Measurements from ENCODE around the gene TPGS2. TPM values are rescaled to one million over a fixed set of nuclear protein-coding genes. Genes with fewer than 3 reads are reported as not detected.
A peak's percentile ranks its signal among the peaks of the same experiment; 100 is the strongest.

Gene TPGS2
- total RNA-seq, 1 donor, result 98.0 TPM

DNA sequence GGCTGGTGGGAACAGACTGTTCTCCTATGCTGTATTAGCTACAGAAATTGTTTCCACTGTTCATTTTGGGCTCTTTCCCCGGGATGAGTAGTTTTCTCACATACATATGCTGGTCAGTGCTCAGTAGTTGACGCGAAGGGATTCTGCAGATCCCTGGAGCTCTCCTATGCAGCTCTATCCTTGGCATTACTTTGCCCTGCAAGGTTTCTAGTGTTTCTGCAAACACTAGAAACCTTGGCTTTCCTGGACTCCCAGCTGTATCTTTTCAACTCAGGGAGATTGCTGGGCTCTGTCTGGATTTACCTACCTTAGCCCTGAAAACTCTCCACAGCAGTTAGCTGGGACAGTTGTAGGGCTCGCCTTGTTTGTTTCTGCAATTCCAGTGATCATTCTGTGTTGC, 11.0 kb upstream of the TPGS2 start:
- no peak overlapping the region for H3K4me3 ChIP-seq (ENCODE audit: low read depth, low read length)
- TF ChIP-seq, protein P1, sequence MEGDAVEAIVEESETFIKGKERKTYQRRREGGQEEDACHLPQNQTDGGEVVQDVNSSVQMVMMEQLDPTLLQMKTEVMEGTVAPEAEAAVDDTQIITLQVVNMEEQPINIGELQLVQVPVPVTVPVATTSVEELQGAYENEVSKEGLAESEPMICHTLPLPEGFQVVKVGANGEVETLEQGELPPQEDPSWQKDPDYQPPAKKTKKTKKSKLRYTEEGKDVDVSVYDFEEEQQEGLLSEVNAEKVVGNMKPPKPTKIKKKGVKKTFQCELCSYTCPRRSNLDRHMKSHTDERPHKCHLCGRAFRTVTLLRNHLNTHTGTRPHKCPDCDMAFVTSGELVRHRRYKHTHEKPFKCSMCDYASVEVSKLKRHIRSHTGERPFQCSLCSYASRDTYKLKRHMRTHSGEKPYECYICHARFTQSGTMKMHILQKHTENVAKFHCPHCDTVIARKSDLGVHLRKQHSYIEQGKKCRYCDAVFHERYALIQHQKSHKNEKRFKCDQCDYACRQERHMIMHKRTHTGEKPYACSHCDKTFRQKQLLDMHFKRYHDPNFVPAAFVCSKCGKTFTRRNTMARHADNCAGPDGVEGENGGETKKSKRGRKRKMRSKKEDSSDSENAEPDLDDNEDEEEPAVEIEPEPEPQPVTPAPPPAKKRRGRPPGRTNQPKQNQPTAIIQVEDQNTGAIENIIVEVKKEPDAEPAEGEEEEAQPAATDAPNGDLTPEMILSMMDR (IDR thresholded peaks at IDR 0.05; ENCODE audit: insufficient read depth, low read depth, low read length), result no peak
- DNase-seq (ENCODE audit: low read depth), result no peak

DNA sequence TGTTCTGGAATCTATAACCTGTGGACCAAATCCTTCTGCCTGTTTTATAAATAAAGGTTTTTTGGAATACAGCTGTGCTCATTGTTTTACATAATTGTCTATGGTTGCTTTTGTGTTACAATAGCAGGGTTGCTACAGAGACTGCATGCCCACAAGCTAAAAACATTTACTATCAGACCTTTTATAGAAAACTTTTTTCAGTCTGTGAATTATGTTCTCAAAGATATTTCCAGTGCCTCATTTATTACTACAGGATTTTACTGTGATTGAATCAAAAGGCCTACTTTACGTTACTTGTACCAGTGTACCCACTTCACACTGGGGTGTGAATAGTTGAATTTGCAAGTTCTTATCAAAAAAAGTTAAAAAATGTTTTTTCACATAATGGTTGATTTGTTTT, 7.1 kb upstream of the TPGS2 start:
- no peak for DNase-seq (ENCODE audit: low read depth)
- TF ChIP-seq, protein P1 (IDR thresholded peaks at IDR 0.05; ENCODE audit: insufficient read depth, low read depth, low read length), result no peak
- no peak overlapping the region for H3K4me3 ChIP-seq (ENCODE audit: low read depth, low read length)

DNA sequence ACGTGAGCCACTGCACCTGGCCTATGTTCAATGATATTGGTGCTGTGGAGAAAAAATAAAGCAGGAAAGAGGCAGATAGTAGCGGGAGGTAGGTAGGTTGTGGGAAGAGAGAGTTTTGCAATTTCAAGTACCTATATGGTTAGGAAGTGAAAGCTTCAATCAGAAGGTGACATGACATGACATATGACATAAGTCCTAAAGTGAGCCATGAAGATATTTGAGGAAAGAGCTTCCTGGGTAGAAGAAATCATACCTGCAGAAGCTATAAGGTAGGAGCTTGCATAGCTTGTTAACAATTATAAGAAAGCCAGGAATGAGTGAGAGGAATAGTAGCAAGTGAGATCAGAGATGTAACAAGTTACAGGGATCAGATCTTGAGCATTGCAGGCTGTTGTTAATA, 4.3 kb upstream of the TPGS2 start:
- DNase-seq (ENCODE audit: low read depth), result no peak
- no peak overlapping the region for H3K4me3 ChIP-seq (ENCODE audit: low read depth, low read length)
- TF ChIP-seq, protein P1 (IDR thresholded peaks at IDR 0.05; ENCODE audit: insufficient read depth, low read depth, low read length), result no peak

DNA sequence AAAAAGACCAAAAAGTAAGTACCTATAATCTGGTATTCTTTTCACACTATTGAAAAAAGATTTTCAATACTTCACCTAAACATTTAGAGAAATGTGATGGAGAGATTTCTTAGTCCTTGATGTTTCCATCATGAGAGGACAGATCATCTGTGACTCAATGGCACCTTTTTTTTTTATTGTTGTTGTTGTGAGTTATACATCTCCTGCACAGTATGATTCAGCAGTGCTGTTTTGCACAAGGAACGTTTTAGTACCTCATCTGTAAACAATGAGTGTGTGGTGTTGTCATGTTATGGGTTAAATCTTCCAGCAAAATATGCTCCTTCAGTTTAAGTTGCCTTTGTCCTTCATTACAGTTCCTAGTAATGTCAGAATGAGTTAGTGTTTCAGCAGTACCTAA, 2.3 kb upstream of the TPGS2 start:
- peak; percentile 65 for DNase-seq (ENCODE audit: low read depth)
- TF ChIP-seq, protein P1 (IDR thresholded peaks at IDR 0.05; ENCODE audit: insufficient read depth, low read depth, low read length), result no peak

DNA sequence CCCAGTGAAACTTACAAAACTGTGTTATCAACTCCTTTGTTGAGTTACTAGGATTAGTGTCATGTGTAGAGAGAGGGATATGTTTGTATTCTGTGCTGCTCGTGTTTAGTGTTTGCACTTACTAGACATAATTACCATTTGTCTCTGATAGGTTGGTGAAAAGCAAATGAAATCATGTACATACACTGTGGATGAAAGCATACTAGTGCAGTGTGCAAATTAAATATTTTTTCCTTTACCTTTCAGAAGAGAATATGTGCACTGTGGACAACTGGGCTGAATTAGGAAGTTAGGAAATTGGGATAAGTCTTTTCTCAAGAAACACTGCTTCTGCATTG, 1.3 kb upstream of the TPGS2 start:
- no peak for DNase-seq (ENCODE audit: low read depth)
- H3K4me3 ChIP-seq (ENCODE audit: low read depth, low read length), result no peak overlapping the region
- TF ChIP-seq, protein P1 (IDR thresholded peaks at IDR 0.05; ENCODE audit: insufficient read depth, low read depth, low read length), result no peak

More for the DNA sequence above, 2.3 kb upstream of the TPGS2 start:
- H3K4me3 ChIP-seq (ENCODE audit: low read depth, low read length), result no peak overlapping the region

DNA sequence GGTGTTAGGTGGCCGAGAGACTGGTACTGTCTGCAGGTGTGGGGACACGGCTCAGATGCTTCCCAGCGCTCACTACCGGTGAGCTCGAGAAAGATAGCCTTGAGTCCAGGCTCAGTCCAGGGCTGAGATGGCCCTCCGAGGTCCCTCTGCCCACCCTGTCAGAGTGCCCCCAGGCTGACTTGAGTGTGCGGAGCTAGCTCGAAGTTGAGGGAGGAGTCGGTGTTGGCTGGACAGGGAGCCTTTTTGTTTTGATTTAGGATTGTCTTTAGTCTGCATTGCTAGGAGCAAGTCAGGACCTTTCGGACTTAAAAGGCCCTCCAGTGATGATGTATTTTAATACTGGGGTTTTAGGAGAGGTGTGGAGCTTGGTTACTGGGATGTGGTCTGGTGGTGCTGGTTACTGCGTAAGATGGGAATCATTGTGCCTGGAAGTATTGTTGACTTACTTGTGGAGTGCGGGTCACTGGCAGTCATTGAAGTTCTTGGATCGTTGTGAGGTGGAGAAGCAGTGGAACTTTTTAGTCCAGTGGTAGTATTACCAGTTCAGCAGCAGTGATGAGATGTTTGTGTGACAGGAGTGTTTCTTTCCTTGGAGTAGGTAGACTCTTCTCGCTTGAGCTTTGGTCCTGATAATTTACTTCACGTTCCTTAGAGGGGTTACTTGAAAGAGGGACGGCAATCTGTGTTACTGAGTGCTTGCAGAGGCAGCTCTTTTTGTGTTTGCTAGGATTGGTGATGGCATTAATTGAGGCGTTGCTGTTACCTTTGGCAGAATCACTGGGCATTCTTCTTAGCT, 758 bp upstream of the TPGS2 start:
- TF ChIP-seq, protein P1 (IDR thresholded peaks at IDR 0.05; ENCODE audit: insufficient read depth, low read depth, low read length), result no peak
- peak overlapping the region; percentile 97 for H3K4me3 ChIP-seq (ENCODE audit: low read depth, low read length)
- peak; percentile 43 for DNase-seq (ENCODE audit: low read depth)
